Fibroblast of lung (primary cell): ENCODE results near the gene TRPM3. TPM values are rescaled to one million over a fixed set of nuclear protein-coding genes. Genes with fewer than 3 reads are reported as not detected.

Experiments used
- DNase-seq, 2 donors: peaks; one replicate each; pipeline versions ENCODE4 v3.0.0 to v3.0.0-alpha.2; 2010; ENCODE audit warnings: low read depth in 2 of 2
- H2AFZ ChIP-seq: 2 replicates; pipeline ENCODE4 v1.5.1; 2012; ENCODE audit warnings: low read length, control low read depth, inconsistent platforms
- H3K27ac ChIP-seq: 2 replicates; pipeline ENCODE4 v1.5.1; 2011; ENCODE audit warnings: low read length, control low read depth; ENCODE audit not compliant: insufficient read depth
- H3K27me3 ChIP-seq: 2 replicates; pipeline ENCODE4 v1.5.1; 2011; ENCODE audit warnings: mild to moderate bottlenecking, low read length; ENCODE audit not compliant: control insufficient read depth, insufficient read depth
- H3K36me3 ChIP-seq: 2 replicates; pipeline ENCODE4 v1.5.1; 2011; ENCODE audit warnings: low read length; ENCODE audit not compliant: control insufficient read depth, insufficient read depth
- H3K4me1 ChIP-seq: 2 replicates; pipeline ENCODE4 v1.5.1; 2011; ENCODE audit warnings: low read length; ENCODE audit not compliant: control insufficient read depth, insufficient read depth; ENCODE audit errors: extremely low read depth
- H3K4me2 ChIP-seq: 2 replicates; pipeline ENCODE4 v1.5.1; 2011; ENCODE audit warnings: low read length, control low read depth; ENCODE audit not compliant: insufficient read depth; ENCODE audit errors: extremely low read depth
- H3K4me3 ChIP-seq, 4 experiments: fragments of 200-600 bp in 1 of 4; sonication (generic) in 1 of 4; replicated peaks in 1 of 4; 2 replicates each; pipeline ENCODE4 v1.5.1; 2011 to 2016; ENCODE audit warnings: low read length in 4 of 4, low read depth in 3 of 4, mild to moderate bottlenecking in 3 of 4, control low read depth in 2 of 4, inconsistent platforms in 1 of 4, mixed read lengths in 1 of 4; ENCODE audit not compliant: insufficient read depth in 1 of 4; ENCODE audit errors: control extremely low read depth in 1 of 4
- H3K79me2 ChIP-seq: 2 replicates; pipeline ENCODE4 v1.5.1; 2012; ENCODE audit warnings: mild to moderate bottlenecking, low read length, inconsistent platforms; ENCODE audit not compliant: control insufficient read depth, insufficient read depth
- H3K9ac ChIP-seq: 2 replicates; pipeline ENCODE4 v1.5.1; 2011; ENCODE audit warnings: mild to moderate bottlenecking, low read length, control low read depth; ENCODE audit not compliant: insufficient read depth
- H3K9me3 ChIP-seq: 2 replicates; pipeline ENCODE4 v1.5.1; 2012; ENCODE audit warnings: low read depth, low read length; ENCODE audit not compliant: control insufficient read depth, insufficient read depth
- H4K20me1 ChIP-seq: 2 replicates; pipeline ENCODE4 v1.5.1; 2011; ENCODE audit warnings: low read length; ENCODE audit not compliant: control insufficient read depth, insufficient read depth; ENCODE audit errors: extremely low read depth
- EZH2 ChIP-seq: IDR thresholded peaks from 2 replicates; pipeline ENCODE4 v1.5.1; 2012; ENCODE audit warnings: low read length, control low read depth, mild to moderate bottlenecking; ENCODE audit errors: missing control alignments
- polyA plus RNA-seq, 2 donors: library from polyadenylated mRNA; depleted of rRNA in 1 of 2; stranded (reverse) in 1 of 2; unstranded in 1 of 2; fragments of >200 nt; gene quantifications; 2 replicates each; pipeline ENCODE4 v1.2.1, GENCODE V29; 2011 to 2012; ENCODE audit warnings: missing spikeins in 1 of 2
- total RNA-seq: library from RNA; depleted of rRNA; stranded (reverse); fragments of >200 nt; gene quantifications from 2 replicates; pipeline ENCODE4 v1.2.1, GENCODE V29; 2014
- TF ChIP-seq, protein P1 (sequence below), 2 donors: IDR thresholded peaks in 1 of 2; conservative IDR thresholded peaks in 1 of 2; 1 replicate in 1 of 2; 2 replicates in 1 of 2; pipeline ENCODE4 v1.5.1; 2011 to 2012; ENCODE audit warnings: low read length in 2 of 2, control low read depth in 1 of 2, inconsistent platforms in 1 of 2, low read depth in 1 of 2, mild to moderate bottlenecking in 1 of 2

TRPM3 gene
- total and polyA plus RNA-seq, 2 donors (not counting 1 experiment from before 2014, with no cell fraction given): 0.05 to 0.50 TPM

- Histone ChIP-seq H3K9me3 (no peaks in the 10 kb centered on the region), H3K79me2 (no peaks in the 10 kb centered on the region), H2AFZ (no peak overlapping the region), H3K27ac (no peak overlapping the region), H3K9ac (no peak overlapping the region), H3K4me2 (no peak overlapping the region), H3K4me3 (no peak overlapping the region), H3K27me3 (no peaks in the 10 kb centered on the region), H3K4me1 (no peaks in the 10 kb centered on the region), H3K36me3 (no peaks in the 10 kb centered on the region), H4K20me1 (no peaks in the 10 kb centered on the region)
- TF ChIP-seq, protein P1, sequence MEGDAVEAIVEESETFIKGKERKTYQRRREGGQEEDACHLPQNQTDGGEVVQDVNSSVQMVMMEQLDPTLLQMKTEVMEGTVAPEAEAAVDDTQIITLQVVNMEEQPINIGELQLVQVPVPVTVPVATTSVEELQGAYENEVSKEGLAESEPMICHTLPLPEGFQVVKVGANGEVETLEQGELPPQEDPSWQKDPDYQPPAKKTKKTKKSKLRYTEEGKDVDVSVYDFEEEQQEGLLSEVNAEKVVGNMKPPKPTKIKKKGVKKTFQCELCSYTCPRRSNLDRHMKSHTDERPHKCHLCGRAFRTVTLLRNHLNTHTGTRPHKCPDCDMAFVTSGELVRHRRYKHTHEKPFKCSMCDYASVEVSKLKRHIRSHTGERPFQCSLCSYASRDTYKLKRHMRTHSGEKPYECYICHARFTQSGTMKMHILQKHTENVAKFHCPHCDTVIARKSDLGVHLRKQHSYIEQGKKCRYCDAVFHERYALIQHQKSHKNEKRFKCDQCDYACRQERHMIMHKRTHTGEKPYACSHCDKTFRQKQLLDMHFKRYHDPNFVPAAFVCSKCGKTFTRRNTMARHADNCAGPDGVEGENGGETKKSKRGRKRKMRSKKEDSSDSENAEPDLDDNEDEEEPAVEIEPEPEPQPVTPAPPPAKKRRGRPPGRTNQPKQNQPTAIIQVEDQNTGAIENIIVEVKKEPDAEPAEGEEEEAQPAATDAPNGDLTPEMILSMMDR (conservative IDR thresholded peaks at IDR 0.05 in 1 of 2, IDR thresholded peaks at IDR 0.05 in 1 of 2; ENCODE audit: low read depth in 1 of 2, low read length in 2 of 2): no peak
- TF ChIP-seq EZH2: no peak
- no peak for DNase-seq
Measured at GRCh38 chr9:71120501-71121247, 747 bp downstream of the TRPM3 start.

DNA sequence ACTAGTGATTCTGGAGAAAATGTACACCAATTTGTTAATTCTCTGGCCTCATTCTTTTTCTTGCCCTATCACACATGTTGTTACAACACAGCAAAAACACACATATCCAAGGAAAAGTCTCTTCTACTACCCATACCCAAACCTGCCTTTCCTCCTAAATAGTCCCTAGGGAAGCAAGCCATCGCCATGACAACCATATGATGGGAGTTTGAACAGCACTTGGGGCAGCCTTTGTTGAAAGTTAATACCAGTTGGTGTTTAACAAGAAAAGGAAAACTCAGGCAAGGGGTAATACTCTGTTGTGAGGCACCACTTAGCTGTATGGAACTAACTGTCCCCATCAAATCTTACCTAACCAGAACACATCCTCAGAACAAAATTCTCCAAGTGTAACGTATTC is 1.7 kb downstream of the TRPM3 start:
- Histone ChIP-seq H2AFZ (no peak overlapping the region), H4K20me1 (no peaks in the 10 kb centered on the region), H3K79me2 (no peaks in the 10 kb centered on the region), H3K4me1 (no peaks in the 10 kb centered on the region), H3K36me3 (no peaks in the 10 kb centered on the region), H3K27me3 (no peaks in the 10 kb centered on the region), H3K9ac (no peak overlapping the region), H3K4me2 (no peak overlapping the region), H3K9me3 (no peaks in the 10 kb centered on the region), H3K4me3 (no peak overlapping the region), H3K27ac (no peak overlapping the region)
- no peak for TF ChIP-seq EZH2
- TF ChIP-seq, protein P1 (conservative IDR thresholded peaks at IDR 0.05 in 1 of 2, IDR thresholded peaks at IDR 0.05 in 1 of 2; ENCODE audit: low read depth in 1 of 2, low read length in 2 of 2): no peak
- no peak for DNase-seq

- Histone ChIP-seq H3K4me2 (no peak overlapping the region), H3K27me3 (no peaks in the 10 kb centered on the region), H3K79me2 (no peaks in the 10 kb centered on the region), H2AFZ (no peak overlapping the region), H3K36me3 (no peaks in the 10 kb centered on the region), H3K4me3 (no peak overlapping the region), H3K27ac (no peak overlapping the region), H3K4me1 (no peaks in the 10 kb centered on the region), H4K20me1 (no peaks in the 10 kb centered on the region), H3K9me3 (no peaks in the 10 kb centered on the region), H3K9ac (no peak overlapping the region)
- TF ChIP-seq EZH2: no peak
- TF ChIP-seq, protein P1 (conservative IDR thresholded peaks at IDR 0.05 in 1 of 2, IDR thresholded peaks at IDR 0.05 in 1 of 2; ENCODE audit: low read depth in 1 of 2, low read length in 2 of 2): no peak
- no peak for DNase-seq
Measured at GRCh38 chr9:71118324-71118723, 3.1 kb downstream of the TRPM3 start.
